ENCODE results near the gene PCNX2.

DNA sequence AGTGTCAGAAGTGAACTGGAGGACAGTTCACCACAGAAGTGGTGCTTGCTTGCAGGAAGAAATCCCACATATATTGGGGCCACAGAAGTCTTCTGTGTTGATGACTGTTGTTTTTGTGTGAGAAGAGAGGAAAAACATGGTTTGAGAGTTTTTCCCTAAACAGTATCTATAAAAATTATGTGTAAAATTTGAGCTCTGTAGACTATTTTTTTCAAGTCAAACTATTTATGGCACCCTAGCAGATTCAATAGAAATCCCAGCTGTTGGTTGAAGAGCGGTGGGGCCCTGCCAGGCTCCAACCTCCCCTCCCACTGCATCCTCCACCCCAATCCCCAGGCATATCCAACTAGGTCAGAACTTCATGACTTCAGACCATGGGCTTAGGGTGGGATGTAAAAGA lies 283.5 kb downstream of the PCNX2 start:
- TF ChIP-seq, protein P1, sequence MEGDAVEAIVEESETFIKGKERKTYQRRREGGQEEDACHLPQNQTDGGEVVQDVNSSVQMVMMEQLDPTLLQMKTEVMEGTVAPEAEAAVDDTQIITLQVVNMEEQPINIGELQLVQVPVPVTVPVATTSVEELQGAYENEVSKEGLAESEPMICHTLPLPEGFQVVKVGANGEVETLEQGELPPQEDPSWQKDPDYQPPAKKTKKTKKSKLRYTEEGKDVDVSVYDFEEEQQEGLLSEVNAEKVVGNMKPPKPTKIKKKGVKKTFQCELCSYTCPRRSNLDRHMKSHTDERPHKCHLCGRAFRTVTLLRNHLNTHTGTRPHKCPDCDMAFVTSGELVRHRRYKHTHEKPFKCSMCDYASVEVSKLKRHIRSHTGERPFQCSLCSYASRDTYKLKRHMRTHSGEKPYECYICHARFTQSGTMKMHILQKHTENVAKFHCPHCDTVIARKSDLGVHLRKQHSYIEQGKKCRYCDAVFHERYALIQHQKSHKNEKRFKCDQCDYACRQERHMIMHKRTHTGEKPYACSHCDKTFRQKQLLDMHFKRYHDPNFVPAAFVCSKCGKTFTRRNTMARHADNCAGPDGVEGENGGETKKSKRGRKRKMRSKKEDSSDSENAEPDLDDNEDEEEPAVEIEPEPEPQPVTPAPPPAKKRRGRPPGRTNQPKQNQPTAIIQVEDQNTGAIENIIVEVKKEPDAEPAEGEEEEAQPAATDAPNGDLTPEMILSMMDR (conservative IDR thresholded peaks at IDR 0.05) = no peak
- TF ChIP-seq EZH2 (IDR thresholded peaks at IDR 0.05; ENCODE audit: low read depth) = no peak

Measured in PC-9 (cell line).